Measurements from ENCODE around the gene WDR59.
"Not testable (repeated sequence)": the region's sequence is repeated elsewhere in the genome, so short reads cannot be mapped to it uniquely, and the experiment has no call there.

WDR59 gene

DNA sequence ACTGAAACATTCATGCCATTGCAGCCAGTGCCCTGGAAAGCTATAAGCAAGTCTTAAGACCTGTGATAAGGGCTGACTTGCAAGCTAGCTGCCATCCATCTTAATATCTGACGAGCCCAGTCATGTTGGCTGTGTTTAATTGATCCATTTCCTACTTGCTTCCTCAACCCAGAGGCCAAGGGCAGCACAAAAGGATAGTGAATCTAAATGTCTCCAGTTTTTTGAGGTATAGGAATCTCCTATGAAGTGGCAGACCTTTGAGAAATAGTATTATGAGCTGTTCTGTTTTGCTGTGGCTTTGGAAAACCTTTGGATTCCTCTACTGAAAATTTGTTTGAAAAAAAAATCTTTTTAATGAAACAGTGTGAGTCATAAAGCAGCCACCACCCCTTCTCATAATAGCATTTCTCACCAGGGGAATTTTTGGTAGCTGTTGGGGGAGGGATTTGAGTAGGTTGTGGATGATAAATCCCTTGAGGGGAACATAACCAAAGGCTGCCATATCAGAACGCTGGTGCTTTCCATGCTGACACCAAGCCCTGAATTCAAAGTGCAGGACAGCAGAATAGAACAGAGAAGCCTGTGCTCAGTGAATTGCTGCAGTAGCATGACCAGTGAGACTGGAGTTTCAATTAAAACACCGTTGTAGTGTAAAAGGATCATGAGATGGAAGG lies 26.8 kb upstream of the WDR59 start:
- peak; percentile 91 for DNase-seq

DNA sequence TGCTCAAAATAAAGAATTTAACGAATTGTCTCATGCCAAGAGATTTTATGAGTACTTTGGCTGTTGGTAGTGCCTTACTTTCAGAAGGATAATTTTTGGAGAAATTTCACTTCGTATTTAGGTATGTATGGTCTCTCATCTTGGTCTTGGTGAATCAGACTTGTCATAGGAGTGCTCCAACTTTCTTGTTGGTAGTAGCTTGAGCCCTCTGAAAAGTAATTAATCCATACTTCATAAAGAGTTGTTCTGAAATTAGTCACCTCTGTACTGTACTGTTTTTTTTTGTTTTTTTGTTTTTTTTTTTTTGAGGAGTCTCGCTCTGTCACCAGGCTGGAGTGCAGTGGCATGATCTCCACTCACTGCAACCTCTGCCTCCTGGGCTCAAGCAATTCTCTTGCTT lies 25.5 kb upstream of the WDR59 start:
- no peak for DNase-seq

DNA sequence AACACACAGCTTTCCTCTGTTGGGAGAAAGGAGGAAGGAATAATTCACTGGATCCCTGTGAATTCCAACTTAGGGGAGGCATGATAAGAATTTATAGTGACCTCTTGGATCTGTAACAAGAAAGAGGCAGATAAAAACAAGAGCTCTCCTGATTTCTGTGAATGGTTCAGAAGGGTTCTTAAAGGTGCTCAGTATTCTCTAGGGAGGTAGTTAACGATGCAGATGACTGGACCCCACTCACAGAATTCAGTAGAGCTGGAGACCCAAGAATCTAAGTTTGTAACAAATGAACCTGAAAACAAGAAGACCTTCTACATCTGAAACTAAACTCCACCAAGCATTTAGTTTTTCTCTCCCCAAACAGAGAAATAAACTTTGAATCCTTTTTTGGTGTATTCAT lies 22.5 kb upstream of the WDR59 start:
- no peak for DNase-seq

DNA sequence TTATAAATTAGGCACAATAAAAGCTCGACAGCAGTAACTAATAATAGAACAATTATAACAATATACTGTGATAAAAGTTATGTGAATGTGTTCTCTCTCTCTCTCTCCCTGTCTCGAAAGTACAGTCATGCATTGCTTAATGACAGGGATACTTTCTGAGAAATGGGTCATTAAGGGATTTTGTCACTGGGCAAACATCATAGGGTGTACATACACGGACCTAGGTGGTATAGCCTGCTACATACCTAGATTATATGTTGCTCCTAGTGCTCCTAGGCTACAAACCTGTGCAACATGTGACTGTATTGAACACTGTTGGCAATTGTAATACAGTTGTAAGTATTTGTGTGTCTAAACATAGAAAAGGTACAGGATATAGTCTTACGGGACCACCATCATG lies 20.8 kb upstream of the WDR59 start:
- DNase-seq, result no peak

DNA sequence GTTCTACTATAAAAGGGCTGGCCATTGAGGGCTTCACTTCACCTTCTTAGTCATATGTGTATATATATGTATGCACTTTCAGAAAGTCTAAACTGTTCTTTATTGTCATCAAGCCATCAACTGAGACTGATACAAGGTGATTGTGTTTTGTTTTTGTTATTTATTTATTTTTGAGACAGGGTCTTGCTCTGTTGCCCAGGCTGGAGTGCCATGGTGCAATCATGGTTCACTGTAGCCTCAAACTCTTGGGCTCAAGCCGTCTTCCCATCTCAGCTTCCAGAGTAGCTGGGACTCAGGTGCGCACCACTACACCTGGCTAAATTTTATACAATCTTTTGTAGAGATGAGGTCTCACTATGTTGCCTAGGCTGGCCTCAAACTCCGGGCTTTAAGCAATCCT lies 19.5 kb upstream of the WDR59 start:
- DNase-seq, result no peak

DNA sequence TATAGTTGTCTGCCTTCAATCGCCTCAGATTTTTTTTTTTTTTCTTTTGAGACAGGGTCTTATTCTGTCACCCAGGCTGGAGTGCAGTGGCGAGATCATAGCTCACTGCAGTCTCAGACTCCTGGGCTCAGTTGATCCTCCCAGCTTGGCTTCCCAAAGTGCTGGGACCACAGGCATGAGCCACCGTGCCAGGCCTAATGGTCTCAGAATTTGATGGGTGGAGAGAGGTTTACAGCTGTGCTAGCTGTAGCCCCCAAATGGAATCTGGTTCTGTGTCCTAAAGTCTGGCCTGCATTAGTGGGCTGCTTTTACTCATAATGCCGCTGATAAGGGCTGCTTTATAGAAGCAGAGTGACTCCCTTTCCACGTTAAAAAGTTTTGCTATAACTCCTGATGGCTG lies 19.0 kb upstream of the WDR59 start:
- no peak for DNase-seq

DNA sequence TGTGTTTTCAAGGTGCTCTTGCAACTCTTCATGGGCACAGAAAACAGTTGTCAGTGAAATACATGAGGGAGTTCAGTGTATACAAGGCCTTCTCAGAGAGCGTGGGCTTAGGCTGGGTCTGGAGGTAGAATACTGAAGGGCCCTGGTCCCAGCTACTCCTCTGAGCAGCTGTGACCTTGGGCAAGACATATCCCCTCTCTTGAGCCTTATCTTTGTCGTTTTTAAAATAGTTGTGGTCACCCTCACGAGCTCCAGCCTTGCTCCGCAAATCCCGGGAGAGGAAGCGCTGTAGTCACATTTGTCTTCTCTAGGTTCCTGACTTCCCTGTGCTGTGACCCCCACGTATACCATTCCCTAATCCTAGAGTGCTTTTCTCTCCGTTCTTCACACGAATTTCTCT lies 17.6 kb upstream of the WDR59 start:
- DNase-seq, result no peak

DNA sequence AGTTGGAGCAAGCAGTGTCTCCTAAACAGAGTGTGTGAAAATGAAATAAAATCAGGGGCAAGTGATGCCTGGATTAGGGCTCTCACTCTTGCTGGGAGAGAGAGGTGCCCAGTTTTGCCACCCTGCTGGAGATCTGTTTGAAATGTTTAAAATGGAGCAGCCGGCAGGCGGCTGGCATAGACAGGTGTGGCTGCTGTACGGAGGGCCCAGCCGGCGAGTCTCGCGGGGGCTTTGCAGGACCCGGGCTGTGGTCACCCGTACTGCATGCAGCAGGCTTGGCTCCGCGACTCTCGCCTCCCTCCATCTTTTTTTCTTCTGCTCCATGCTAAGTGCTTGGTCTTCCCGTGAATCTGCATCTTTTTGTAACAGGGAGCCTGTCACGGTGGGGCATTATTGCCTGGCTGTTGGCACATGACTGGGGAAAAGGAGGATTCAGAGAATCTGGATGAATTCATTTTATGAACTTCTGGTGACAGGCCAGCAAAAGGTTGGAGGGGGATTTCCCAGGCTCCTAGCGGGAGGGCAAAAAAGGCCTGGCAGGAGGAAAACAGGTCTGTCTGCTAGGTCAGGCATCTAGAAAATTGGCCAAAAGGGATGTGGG lies 15.7 kb upstream of the WDR59 start:
- peak; percentile 49 for DNase-seq

DNA sequence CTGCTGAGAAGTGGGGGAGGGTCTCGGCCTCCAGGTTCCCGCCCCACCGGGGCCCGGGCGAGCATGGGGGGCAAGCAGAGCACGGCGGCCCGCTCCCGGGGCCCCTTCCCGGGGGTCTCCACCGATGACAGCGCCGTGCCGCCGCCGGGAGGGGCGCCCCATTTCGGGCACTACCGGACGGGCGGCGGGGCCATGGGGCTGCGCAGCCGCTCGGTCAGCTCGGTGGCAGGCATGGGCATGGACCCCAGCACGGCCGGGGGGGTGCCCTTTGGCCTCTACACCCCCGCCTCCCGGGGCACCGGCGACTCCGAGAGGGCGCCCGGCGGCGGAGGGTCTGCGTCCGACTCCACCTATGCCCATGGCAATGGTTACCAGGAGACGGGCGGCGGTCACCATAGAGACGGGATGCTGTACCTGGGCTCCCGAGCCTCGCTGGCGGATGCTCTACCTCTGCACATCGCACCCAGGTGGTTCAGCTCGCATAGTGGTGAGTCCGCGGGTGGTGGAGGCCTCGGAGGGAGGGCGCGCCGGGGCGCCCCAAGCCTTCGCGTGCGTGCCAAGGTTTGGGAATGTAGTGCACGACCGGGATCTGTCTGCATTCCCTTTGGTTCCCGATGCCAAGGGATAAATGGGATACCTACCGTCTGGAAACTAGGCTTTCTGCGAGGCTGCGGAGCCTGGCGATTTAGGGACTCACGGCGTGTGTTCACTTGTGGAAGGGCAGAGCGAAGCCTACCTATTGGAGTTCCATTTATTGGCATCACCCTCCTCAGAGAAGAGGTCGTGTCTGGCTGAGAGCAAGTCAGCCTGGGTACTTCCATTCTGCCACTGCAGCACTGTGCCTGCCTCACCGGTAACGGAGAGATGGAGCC lies 14.9 kb upstream of the WDR59 start:
- peak; percentile 58 for DNase-seq

DNA sequence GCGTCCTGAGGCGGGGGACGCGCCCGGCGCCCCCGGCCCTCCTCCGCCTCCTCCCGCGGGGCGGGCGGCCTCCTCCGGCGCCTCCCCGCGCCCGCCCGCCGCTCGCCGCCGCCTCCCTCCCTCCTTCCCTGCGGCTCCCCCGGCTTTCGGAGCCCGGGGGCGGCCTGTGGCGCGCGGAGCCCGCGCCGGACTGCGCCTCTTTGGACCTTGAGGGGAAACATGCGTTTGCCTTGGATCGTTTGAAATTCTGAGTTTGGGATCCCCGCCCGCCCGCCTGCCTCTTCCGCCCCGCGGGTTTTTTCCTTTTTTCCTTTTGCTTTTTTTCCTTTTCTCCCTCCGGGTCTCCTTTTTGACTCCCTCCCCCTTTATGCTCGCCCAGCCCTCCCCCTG lies 14.3 kb upstream of the WDR59 start:
- peak; percentile 36 for DNase-seq

DNA sequence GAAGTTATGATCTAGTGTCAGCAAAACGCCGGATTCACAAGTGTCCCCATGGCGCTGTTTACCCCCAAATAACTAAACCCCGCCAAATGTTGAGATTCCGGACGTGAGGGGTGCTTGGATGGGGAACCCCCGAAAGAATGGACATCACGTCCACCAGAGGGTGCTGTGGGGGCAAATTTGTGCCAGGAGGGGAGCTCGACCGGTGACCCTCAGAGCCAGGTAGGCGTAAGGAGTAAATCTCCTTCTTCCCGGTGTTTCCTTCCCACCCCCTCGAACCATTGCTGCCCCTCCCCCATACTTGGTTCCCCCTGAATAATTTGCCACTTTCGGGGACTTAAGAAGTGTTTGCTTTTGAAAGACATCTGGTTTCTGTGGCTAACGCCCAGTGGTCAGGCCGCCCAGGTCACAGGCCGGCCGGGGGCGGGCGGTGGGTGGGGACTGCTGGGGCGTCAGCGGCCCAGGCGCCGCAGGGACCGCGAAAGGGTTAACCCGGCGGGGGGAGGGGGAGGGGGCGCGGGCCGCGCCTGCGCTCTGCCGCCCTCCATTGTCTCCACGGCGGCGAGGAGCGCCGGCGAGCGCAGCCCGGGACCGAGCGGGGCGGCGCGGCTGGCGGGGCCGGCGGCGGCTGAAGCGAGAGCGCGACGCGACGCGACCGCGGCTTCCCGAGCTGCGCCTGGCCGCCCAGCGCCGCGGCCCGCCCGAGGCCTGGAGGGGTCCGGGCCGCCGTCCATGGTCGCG lies 13.7 kb upstream of the WDR59 start, which contains the start of gene ZNRF1:
TSS of gene ZNRF1 (plus strand) at position 544 of the 738 bp plus-strand sequence. CDS start 648 bp downstream, outside the sequence.
- peak; percentile 83 for DNase-seq

DNA sequence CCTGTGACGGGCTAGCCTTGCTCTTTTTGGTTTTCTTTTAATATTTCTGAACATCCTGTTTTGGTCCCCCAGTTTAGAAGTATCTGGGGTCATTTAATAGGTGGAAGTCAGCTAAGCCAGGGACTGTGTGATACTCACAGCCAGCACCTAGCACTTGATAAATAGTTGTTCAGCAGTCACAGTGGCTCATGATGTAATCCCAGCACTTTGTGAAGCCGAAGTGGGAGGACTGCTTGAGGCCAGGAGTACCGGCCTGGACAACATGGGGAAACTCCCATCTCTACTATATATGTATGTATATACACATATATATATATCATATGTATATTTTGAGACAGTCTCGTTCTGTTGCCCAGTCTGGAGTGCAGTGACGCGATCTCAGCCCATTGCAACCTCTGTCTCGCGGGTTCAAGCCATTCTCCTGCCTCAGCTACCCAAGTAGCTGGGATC lies 12.1 kb upstream of the WDR59 start:
- DNase-seq, result no peak

DNA sequence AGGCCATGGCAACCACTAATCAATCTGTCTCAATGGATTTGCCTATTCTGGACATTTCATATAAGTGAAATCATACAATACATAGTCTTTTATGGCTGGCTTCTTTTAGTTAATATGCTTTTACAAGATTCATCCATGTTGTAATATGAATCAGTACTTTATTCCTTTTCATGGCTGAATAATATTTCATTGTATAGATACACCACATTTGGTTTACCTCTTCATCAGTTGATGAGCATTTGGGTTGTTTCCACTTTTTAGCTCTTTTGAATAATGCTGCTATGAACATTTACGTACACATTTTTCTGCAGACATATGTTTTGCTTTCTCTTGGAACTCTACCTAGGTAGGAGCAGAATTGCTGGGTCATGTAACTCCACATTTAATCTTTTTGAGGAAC lies 11.1 kb upstream of the WDR59 start:
- no peak for DNase-seq

DNA sequence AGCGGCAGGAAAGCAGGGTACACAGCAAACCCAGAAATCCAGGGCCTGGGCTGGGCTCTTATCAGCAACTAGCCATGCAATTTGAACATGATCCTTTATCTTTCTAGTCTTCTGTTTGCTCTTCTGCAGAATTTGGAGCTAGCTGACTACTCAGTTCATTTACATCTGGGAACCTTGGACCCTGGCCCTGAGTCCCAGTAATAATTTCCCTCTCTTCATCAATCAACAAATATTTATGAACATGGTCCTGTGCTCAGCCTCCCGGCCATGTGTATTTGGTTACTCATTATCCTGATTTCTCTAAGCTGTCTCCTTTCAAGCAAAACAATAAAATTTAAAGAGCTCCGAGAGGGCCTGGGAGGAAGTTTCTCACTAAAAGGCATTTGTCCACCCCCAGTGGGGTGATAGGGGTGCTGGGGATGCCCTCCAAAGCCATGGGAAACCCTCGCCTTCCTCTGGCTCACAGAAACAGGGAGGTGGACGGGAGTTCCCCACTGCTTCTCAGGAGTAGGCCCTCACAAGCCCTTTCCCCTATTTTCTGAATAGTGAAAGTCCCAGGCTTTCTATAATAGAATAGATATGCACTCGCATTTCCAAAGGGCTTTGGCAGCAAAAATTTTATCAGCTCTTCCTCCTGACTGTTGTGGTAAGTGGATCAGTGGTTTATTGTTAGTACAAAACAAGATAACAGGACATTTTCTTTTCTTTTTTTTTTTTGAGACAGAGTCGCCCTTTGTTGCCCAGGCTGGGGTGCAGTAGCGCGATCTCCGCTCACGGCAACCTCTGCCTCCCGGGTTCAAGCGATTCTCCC lies 6.9 kb upstream of the WDR59 start:
- DNase-seq, result no peak

DNA sequence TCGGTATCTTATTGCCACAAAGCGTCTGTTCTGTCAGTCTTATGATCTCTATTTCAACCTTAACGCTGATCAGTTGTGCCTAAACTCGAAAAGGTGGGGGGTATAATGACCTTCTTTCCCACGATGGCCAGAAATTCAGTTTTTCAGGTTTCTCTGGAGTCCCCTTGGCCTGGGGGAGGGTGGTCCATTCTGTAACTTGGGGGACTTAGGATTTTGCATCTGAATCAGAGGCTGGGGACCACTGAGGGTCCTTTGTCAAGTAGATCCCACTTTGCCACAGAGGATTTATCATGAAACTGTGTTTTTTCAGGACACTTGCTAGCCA lies 6.3 kb upstream of the WDR59 start:
- DNase-seq, result no peak

DNA sequence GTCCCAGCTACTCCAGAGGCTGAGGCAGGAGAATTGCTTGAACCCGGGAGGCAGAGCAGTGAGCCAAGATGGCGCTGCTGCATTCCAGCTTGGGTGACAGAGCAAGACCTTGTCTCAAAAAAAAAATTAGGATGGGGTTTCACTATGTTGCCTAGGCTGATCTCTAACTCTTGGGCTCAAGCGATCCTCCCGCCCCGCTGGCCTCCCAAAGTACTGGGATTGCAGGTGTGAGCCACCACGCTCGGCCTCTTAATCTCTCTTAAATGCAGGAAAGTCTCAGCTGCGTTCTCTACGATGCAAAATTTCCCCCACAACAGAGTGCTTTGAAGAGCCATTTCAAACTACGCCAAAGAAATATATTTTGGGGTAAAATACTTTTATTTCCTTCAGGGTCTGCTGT lies 5.9 kb upstream of the WDR59 start:
- no peak for DNase-seq

DNA sequence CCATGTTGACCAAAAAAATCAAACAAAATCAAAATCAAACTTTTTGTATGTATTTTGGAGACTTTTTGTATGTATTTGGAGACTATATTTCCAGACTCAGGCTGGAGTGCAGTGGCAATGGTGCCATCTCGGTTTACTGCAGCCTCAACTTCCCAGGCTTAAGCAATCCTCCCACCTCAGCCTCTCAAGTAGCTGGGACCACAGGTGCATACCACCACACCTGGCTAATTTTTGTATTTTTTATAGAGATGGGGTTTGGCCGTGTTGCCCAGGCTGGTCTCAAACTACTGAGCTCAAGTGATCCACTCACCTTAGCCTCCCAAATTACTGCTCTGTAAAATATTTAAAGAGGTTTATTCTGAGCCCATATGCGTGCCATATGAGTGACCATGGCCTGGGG lies 4.9 kb upstream of the WDR59 start:
- not testable (repeated sequence) for DNase-seq

DNA sequence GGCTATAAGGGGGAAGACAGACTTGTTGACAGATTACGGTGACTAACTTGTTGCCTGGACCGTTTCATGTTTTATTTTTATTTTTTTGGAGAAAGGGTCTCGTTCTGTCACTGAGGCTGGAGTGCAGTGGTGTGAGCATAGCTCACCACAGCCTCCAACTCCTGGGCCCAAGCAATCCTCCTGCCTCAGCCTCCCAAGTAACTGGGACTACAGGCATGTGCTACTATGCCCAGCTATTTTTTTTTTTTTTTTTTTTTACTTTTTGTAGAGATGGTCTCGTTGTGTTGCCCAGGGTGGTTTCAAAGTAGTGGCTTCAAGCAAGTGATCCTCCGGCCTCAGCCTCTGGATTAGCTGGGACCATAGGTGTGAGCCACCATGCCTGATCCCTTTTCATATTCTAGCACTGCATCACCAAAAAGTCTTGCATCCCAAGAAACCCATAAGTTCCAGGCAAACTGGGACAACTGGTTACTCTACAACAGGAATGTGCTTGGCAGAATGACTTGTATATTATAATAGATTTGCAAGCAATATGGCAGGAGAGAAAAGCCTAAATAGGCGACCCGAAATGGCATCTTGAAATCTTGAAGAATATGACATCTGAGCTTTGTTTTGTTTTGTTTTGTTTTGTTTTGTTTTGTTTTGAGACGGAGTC lies 2.2 kb upstream of the WDR59 start:
- DNase-seq, result no peak

DNA sequence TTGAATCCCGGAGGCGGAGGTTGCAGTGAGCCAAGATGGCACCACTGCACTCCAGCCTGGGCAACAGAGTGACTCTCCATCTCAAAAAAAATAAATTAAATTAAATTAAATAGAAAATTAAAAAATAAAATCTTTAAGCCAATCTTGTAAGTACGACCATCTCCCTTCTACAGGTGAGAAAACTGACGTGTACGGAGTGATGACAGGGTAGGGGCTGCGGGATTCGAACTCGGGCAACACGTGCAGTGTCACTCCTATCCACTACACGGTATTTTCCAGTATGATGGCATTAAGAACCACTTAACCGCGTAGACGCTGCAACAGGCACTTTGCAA lies 762 bp downstream of the WDR59 start:
- DNase-seq, result no peak

DNA sequence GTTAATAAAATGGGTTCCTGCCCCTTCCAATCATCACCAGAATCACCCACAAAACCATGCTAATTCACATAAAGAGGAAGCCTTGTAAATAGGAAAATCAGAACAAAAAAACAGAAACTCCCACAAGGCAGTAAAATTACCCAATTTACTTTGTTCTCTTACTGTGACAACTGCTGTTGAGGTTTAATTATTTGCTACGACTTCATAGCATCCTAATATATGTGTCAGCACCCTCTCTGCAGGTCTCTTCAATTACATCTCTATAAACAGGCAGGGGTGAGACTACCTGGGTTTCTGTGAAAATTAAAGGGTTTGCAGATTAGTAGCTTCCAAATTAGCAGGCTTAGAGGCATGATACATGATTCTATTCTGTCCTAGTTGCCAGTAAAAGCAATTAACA lies 2.7 kb downstream of the WDR59 start:
- no peak for DNase-seq

DNA sequence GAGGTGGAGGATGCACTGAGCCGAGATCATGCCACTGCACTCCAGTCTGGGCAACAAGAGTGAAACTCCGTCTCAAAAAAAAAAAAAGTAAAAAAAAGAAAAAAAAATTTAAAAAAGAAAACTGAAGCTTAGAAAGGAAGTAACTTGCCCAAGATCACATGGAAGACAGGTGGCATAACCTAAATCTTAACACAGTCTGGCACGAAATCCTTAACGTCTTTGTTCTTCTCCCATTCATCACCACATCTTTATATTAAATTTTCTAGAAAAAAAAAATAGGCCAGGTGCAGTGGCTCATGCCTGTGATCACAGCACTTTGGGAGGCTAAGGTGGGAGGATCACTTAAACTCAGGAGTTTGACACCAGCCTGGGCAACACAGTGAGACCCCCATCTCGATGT lies 9.3 kb downstream of the WDR59 start:
- no peak for DNase-seq

DNA sequence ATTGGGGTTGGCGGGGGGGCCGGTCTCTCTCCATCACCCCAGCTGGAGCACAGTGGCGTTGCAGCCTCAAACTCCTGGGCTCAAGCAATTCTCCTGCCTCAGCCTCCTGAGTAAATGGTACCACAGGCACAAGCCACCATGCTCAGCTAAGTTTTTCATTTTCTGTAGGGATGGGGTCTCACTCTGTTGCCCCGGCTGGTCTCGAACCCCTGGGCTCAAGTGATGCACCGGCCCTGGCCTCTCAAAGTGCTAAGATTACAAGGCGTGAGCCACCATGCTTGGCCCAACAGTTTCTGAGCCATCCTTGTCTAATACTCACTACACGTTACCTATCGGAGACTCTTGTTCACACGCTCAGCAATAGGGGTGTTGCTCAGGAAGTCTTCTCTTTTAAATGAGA lies 11.6 kb downstream of the WDR59 start:
- no peak for DNase-seq
